Measurements from ENCODE around the gene OSTM1.
"Not testable (repeated sequence)": the region's sequence is repeated elsewhere in the genome, so short reads cannot be mapped to it uniquely, and the experiment has no call there.

OSTM1 gene

DNA sequence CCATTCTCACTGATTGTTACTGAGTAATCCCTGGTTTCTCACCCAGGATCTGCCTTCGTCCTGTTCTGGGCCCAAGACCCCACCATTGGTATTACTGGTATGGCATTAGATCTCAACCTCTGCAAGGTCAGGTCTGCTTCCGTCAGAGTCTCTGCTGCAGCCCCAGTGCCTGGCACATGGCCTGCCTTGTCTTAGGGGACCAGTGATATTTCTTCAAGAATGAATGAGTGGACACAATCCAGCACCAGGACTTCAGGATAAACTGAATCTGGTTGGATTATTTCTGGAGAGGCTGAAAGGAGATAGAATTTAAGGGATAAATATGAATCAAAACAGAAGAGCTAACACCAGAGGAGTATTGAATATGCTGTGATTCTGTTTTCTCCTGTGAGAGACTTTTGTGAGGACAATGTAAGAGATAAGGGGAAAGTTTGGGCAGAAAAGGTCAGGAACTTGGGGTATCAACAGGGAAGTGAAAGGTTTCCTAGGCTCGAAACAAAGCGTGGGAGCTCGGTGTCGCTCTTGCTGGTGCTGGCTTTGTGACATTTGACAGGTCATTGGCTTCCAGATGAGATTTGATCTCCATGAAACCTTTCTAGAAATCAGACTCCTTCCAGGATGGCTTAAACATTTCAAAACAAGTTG lies 53.9 kb downstream of the OSTM1 start:
- no peak for DNase-seq (ENCODE audit: low read depth)

DNA sequence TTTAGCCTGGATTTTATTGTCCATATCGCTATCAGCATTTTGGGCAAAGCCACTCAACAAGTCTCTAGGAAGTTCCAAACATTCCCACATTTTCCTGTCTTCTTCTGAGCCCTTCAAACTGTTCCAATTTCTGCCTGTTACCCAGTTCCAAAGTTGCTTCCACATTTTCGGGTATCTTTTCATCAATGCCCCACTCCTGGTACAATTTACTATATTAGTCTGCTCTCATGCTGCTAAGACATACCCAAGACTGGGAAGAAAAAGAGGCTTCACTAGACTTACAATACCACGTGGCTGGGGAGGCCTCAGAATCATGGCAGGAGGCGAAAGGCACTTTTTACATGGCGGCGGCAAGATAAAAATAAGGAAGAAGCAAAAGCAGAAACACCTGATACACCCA lies 58.3 kb downstream of the OSTM1 start:
- not testable (repeated sequence) for DNase-seq (ENCODE audit: low read depth)

DNA sequence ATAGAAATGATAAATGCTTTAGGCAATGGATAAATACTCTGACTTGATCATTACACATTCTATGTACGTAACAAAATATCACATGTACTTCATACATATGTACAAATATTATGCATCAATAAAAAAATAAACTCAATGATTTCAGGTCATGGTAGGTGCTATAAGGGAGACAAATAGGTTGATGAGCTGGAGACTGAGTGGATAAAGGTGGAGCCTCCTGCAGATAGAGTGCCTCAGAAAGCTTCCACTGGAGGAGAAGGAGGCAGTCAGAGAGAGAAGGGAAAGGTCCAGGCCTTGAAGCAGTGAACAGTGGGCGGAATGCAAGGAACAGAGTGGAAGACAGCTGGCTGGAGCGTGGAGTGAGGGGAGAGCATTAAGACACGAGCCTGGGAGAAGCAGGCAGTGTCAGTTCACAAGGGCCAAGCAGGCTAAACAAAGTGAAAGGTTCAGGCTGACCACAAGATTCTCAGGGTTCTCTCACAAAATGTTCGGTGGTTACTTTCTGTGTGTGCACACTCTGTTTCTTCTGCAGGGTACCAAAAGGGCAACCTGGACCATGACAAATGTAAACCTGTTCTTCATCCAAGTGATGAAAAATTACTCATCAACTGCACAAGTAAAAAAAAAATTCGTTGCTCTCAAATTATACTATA lies 60.6 kb downstream of the OSTM1 start:
- no peak for DNase-seq (ENCODE audit: low read depth)

DNA sequence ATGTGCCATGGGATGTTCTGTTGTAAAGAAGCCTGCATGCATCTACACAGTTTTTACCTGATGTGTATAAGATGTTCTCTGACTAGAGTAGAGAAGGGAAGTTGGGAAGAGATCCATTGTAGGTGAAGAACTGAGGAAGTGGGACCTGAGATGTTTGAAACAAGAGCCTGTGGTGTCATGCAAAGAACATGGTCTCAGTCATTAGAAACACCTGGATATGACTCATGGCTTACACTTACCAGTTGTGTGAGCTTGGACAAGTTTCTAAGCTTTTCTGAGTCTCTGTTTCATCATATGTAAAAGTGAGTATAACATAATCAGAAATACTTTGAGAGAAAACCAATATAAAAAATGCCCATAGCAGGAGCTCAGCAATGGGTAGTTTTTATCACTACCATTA lies 64.6 kb downstream of the OSTM1 start:
- no peak for DNase-seq (ENCODE audit: low read depth)

DNA sequence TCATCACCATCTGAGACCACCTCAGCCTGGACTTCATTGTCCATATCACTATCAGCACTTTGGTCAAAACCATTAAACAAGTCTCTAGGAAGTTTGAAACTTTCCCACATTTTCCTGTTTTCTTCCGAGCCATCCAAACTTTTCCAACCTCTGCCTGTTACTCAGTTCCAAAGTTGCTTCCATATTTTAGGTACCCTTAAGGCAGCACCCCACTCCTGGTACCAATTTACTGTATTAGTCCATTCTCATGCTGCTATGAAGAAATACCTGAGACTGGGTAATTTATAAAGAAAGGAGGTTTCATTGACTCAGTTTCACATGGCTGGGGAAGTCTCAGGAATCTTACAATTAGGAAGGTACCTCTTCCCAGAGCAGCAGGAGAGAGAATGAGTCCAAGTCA lies 65.3 kb downstream of the OSTM1 start:
- not testable (repeated sequence) for DNase-seq (ENCODE audit: low read depth)

DNA sequence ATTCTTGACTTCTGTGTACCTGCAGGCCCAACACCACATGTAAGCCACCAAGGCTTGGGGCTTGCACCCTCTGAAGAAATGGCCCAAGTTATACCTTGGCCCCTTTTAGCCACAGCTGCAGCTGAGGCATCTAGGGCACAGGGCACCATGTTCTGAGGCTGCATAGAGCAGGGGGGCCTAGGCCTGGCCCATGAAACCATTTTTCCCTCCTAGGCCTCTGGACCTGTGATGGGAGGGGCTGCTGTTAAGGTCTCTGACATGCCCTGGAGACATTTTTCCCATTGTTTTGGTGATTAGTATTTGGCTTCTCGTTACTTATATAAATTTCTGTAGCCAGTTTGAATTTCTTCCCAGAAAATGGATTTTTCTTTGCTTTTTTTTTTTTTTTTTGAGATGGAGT lies 66.2 kb downstream of the OSTM1 start:
- DNase-seq (ENCODE audit: low read depth): no peak

DNA sequence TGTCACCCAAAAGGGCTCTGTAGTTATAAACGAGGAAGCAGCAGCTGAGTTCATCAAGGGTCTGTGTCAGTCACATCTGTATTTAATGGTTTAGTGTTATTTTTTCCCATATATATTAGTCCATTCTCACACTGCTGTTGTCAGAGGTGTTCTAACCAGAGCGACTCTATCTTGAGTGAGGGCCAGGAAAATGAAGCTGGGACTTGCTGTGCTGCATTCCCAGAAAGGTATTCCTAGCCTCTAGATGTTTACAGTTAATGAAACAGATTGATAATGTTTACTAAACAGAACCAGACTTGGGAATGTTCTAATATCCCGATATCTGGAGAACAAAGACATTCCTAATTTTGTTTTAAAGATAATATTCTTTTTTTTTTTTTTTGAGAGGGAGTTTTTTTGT lies 68.6 kb downstream of the OSTM1 start:
- DNase-seq (ENCODE audit: low read depth): no peak

DNA sequence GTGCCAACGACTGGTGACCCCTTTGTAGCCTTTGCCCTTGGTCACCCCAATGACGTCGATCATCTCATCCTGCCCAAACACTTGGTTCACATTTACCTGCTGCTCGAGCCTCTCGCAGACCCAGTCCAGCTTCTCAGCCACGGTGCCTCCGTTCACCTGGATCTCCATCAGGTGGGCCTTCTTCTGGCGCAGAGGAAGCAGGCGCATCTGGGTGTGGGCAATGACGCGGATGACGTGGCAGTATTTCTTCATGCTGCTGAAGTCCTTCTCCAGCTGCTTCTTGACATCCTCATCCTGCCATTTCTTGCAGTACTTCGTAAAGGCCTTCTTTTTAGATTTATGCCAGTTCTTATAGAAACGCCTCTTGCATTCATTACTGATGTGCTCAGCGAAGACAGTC lies 69.7 kb downstream of the OSTM1 start:
- no peak for DNase-seq (ENCODE audit: low read depth)

DNA sequence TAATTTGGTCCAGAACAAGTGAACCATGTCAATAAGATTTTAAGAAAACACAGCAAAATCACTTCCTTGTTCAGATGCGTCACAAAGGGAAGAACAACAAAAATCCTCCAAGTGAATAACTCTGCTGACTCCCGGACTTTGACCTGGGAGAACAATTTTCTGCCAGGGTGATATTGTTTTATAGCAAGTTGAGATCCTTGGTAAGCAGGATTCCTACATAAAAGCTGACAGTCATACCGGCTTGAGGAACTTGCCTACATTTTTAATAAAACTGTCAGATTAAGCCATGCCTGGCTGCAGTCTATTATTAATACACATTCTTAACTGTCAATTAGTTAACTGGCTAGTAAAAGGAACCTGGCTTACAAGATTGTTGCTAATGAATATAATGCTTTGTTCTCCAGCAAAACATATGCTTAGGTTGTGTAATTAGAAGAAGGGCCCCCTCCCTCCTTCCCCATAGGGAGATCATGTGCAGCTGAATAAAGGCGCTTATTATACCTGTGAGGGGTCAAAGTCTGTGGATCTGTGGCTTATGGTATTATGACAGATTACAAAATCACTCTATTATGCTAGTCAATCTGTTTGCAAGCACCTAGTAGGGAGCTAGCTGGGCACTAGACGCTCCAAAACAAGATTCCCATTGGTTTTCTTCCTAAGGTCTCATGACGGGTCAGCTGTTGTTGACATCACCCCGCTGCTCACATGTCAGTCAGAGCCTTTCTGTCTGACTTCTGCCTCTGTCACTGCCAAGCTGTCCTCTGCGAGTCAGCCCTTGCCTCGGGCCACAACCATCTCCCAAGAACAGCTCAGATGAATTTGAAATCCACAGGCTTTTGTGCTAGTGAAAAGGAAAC lies 71.9 kb downstream of the OSTM1 start:
- no peak for DNase-seq (ENCODE audit: low read depth)

DNA sequence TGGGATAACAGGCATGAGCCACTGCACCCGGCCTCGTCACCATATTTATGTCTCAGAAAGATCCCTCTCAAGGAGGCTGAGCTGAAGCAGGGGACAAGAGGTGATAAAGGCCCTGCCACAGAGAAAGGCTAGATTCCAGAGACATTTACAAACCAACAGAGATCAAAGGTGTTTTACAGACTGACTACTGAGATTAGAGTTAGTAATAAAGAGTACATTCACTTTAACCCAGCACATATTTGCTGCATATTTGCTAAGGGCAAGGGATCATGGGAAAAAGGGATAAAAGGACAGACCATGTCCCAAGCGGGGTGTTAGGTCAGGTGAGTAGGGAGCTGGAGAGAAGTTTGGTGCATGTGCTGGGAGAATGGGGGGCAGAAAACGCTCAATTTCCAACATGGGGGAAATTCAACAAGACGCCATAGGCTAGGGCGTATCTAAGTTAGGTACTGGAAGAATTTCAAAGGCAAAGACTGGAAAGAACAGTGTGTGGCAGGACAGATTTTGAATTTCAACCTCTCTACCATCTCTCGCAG lies 72.8 kb downstream of the OSTM1 start:
- DNase-seq (ENCODE audit: low read depth): no peak

DNA sequence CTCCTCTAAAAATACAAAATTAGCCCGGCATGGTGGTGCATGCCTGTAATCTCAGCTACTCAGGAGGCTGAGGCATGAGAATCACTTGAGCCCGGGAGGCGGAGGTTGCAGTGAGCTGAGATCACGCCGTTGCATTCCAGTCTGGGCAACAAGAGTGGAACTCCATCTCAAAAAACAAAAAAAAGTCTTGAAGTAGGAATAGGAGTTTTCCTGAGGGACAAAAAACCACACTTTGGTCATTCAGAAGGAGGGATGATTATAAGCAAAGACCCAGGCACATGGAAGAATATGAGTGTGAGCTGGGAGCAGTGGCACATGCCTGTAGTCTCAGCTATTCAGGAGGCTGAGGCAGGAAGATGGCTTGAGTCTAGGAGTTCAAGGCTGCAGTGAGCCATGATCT lies 74.3 kb downstream of the OSTM1 start:
- DNase-seq (ENCODE audit: low read depth): not testable (repeated sequence)

DNA sequence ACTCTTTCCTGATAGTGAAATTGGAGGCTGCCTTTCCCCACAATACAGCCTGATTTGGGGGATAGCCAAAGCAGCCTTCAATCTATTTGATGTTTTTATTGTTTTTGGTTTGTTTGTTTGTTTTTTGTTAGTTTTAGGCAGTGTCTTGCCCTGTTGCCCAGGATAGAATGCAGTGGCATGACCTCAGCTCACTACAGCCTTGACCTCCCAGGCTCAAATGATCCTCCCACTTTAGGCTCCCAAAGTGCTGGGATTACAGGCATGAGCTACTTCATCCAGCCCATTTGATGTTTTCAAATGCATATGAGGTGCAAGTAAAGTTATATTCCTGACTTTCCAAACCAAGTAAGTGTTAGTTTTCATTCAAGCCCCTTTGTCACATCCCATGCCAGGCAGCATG lies 75.2 kb downstream of the OSTM1 start:
- no peak for DNase-seq (ENCODE audit: low read depth)

DNA sequence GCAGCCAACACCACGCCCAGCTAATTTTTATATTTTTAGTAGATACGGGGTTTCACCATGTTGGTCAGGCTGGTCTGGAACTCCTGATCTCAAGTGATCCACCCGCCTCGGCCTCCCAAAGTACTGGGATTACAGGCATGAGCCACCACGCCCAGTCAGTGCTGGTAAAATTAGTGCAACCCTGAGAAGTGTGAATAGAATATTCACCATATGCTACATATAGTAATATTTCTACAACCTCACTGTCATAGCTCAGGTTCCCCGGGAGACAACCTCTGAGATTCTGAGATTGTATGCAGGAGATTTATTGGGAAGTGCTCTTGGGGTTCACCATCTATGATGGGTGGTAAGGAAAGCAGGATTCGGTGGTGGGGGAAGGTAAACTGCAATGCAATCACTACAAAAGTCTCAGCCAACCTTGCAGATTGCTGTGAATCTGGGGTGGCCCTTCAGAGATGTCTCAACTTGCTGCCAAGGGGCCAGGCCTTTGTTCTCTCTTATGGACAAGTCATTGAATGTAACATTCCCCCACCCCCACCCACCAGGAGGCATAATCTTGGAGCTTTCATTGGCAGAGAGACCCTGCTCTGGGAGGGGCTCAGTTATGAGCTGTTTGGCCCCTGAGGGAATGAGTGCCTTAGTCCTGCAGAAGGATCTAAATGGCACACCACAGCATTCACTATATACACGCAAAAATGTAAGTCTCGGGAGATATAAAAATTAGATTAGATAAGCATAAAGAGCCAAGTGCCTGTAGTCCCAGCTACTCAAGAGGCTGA lies 82.6 kb downstream of the OSTM1 start:
- DNase-seq (ENCODE audit: low read depth): no peak

Measured in activated T-helper 9 cell treated with anti-CD3 and anti-CD28 coated beads, Interleukin-2, amount 50 U/mL, for 16 hours (primary cell).